Mucosa of descending colon (tissue), 3 donors: ENCODE results near the gene DOCK4. TPM values are rescaled to one million over a fixed set of nuclear protein-coding genes. Genes with fewer than 3 reads are reported as not detected.

Source experiments
- ATAC-seq: fragments of 200-7000 bp; cut with Tn5 transposase; one replicate; pipeline ENCODE4 v1.9.1; 2020; ENCODE audit warnings: mild to moderate bottlenecking, moderate library complexity
- DNase-seq, 3 donors: peaks; one replicate each; pipeline ENCODE4 v3.0.0-alpha.2; 2020
- H3K36me3 ChIP-seq: fragments of 200-600 bp; one replicate; pipeline ENCODE4 v1.8.0; 2021; ENCODE audit warnings: low read depth, mild to moderate bottlenecking
- H3K4me1 ChIP-seq: fragments of 200-600 bp; one replicate; pipeline ENCODE4 v1.8.0; 2021; ENCODE audit warnings: low read depth, mild to moderate bottlenecking
- H3K4me3 ChIP-seq: fragments of 200-600 bp; one replicate; pipeline ENCODE4 v1.8.0; 2021; ENCODE audit warnings: mild to moderate bottlenecking
- H3K9me3 ChIP-seq: fragments of 200-600 bp; one replicate; pipeline ENCODE4 v1.8.0; 2021; ENCODE audit warnings: mild to moderate bottlenecking
- intact Hi-C, 2 donors: fragments of 100-400 bp; cut with DNase I in 1 of 2; cut with micrococcal nuclease in 1 of 2; formaldehyde crosslinking; loops; one replicate each; pipeline versions ENCODE4 v1.11.0 to v1.11.1; 2022; cut with DNase I, micrococcal nuclease
- total RNA-seq, 3 donors: library from RNA; stranded (reverse); fragmentation: NEBNext Ultra II Directional in 2 of 3; extraction: Animal tissue kit (Norgen Biotek cat#: 25700) in 2 of 3; gene quantifications; one replicate each; pipeline versions ENCODE4 v1.2.1 to v1.2.4, GENCODE V29; 2021 to 2023
- TF ChIP-seq, protein P1 (sequence below): fragments of 200-600 bp; IDR thresholded peaks from one replicate; pipeline ENCODE4 v1.8.0; 2022; ENCODE audit warnings: antibody characterized with exemption, mild to moderate bottlenecking
- donor health status: DM: no; HTN: no; CAD: no; lungs with moderate emphysema.
- donor health status: DM: no; HTN: no; CAD: no.
- donor health status: DM: no; HTN: yes; CAD: no.

DOCK4 gene
- total RNA-seq, 3 donors from 2014 or later, result 9.2 to 18.4 (median 12.7) TPM

DNA sequence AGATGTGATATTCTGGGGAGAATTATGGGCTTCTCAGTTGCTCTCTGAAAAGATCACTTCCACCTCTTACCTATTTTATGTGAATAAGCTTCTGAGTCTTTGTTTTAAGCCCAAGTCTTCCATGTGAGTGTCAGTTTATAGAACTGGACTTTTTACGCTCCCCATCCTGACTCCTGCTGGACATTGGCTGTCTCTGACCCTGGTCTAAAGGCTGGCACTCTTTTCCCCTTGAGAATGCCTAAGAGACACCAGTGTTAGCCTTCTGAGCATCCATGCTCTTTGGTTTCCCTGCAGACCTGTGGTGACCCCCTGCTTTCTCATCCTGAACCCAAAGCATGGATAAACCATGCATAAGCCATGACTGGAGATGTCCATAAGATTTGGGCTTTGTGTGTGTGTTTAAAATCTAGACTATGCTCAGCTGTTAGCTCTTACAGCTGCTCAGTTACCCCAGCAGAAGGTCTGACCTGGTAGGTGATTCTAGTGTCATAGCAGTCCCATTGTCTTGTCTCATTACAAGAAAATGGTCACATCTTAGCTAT, 495.3 kb downstream of the DOCK4 start:
- Histone ChIP-seq H3K4me3 (no peak overlapping the region), H3K4me1 (no peaks in the 10 kb centered on the region), H3K36me3 (no peaks in the 10 kb centered on the region), H3K9me3 (no peaks in the 10 kb centered on the region)
- TF ChIP-seq, protein P1, sequence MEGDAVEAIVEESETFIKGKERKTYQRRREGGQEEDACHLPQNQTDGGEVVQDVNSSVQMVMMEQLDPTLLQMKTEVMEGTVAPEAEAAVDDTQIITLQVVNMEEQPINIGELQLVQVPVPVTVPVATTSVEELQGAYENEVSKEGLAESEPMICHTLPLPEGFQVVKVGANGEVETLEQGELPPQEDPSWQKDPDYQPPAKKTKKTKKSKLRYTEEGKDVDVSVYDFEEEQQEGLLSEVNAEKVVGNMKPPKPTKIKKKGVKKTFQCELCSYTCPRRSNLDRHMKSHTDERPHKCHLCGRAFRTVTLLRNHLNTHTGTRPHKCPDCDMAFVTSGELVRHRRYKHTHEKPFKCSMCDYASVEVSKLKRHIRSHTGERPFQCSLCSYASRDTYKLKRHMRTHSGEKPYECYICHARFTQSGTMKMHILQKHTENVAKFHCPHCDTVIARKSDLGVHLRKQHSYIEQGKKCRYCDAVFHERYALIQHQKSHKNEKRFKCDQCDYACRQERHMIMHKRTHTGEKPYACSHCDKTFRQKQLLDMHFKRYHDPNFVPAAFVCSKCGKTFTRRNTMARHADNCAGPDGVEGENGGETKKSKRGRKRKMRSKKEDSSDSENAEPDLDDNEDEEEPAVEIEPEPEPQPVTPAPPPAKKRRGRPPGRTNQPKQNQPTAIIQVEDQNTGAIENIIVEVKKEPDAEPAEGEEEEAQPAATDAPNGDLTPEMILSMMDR, result no peak
- intact Hi-C loops, result no loop called here
- DNase-seq (no peak), ATAC-seq (no peak)

DNA sequence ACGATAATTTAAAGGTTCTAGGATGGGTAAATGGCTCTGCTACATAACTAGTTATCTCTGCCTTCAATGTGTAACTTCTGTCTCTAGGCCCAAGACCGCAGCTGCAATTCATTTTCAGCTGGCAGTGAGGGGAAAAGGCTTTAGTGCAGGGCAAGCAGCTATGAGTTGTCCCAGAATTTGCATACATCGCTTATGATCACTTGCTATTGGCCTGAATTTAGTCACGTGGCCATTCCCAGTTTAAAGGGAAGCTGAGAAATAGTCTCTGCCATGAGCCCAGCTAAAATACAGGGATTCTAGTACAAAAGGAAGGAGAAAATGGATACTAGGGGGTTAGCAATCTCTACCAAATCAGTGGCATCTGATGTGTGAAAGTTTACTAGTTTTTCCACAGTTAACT, 498.1 kb downstream of the DOCK4 start:
- Histone ChIP-seq H3K9me3 (no peaks in the 10 kb centered on the region), H3K36me3 (no peaks in the 10 kb centered on the region), H3K4me3 (no peak overlapping the region), H3K4me1 (no peaks in the 10 kb centered on the region)
- no peak for ATAC-seq
- TF ChIP-seq, protein P1, result no peak
- no peak for DNase-seq
- intact Hi-C loops, result no loop called here

GRCh38 chr7:111705807-111706206, 500.4 kb downstream of the DOCK4 start:
- ATAC-seq, result no peak
- DNase-seq, result no peak
- Histone ChIP-seq H3K4me3 (no peak overlapping the region), H3K4me1 (no peaks in the 10 kb centered on the region), H3K9me3 (no peaks in the 10 kb centered on the region), H3K36me3 (no peaks in the 10 kb centered on the region)
- intact Hi-C loops, result no loop called here
- TF ChIP-seq, protein P1, result no peak

DNA sequence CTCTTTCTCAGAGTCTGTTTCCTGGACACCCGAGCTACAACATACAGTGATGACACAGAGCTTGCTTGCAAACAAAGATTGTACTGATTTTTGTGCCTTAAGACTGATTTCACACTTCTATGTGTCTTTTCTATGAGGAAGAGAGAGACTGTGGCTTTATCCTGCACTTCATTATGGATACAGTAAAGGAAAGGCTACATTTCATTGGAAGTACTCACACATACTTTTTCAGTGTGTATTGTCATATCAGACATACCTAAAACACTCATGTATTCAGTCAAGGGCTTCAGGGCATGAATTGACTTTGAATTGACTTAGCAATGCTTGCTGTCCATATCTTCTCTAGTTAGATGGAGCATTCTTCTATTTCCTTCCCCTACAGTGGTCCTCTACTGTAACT, 508.4 kb downstream of the DOCK4 start:
- intact Hi-C loops, result no loop called here
- ATAC-seq (no peak), DNase-seq (no peak)
- Histone ChIP-seq H3K4me3 (no peak overlapping the region), H3K4me1 (no peaks in the 10 kb centered on the region), H3K36me3 (no peaks in the 10 kb centered on the region), H3K9me3 (no peaks in the 10 kb centered on the region)
- TF ChIP-seq, protein P1, result no peak

- H3K4me3 ChIP-seq, result no peak overlapping the region
- no peaks in the 10 kb centered on the region for H3K4me1 ChIP-seq
- TF ChIP-seq, protein P1, result no peak
- ATAC-seq (no peak), DNase-seq (no peak)
- H3K36me3 ChIP-seq, result no peaks in the 10 kb centered on the region
- H3K9me3 ChIP-seq, result no peaks in the 10 kb centered on the region
- intact Hi-C loops, result no loop called here
Observed at GRCh38 chr7:111694376-111694775, 511.8 kb downstream of the DOCK4 start.
